Measurements from ENCODE around the gene EPB41L1.

- TF ChIP-seq EZH2 (IDR thresholded peaks at IDR 0.05; ENCODE audit: low read depth), result no peak
- peak; percentile 94 for TF ChIP-seq CTCF (conservative IDR thresholded peaks at IDR 0.05)
These were observed 45.1 kb downstream of the EPB41L1 start for GRCh38 chr20:36199345-36200257.
